HT1080 (cell line): ENCODE results near the gene ATP6V0E2. TPM values are rescaled to one million over a fixed set of nuclear protein-coding genes. Genes with fewer than 3 reads are reported as not detected.

Source experiments
- DNase-seq: peaks from one replicate; pipeline ENCODE4 v3.0.0-alpha.2; 2015; ENCODE audit warnings: low read depth
- total RNA-seq: library from RNA; depleted of rRNA; stranded (reverse); fragments of >200 nt; shearing (Covaris generic); gene quantifications from 2 replicates; pipeline ENCODE4 v1.2.3, GENCODE V29; 2014

ATP6V0E2 gene
- total RNA-seq, 1 experiment from 2014 or later = 60.4 TPM

DNA sequence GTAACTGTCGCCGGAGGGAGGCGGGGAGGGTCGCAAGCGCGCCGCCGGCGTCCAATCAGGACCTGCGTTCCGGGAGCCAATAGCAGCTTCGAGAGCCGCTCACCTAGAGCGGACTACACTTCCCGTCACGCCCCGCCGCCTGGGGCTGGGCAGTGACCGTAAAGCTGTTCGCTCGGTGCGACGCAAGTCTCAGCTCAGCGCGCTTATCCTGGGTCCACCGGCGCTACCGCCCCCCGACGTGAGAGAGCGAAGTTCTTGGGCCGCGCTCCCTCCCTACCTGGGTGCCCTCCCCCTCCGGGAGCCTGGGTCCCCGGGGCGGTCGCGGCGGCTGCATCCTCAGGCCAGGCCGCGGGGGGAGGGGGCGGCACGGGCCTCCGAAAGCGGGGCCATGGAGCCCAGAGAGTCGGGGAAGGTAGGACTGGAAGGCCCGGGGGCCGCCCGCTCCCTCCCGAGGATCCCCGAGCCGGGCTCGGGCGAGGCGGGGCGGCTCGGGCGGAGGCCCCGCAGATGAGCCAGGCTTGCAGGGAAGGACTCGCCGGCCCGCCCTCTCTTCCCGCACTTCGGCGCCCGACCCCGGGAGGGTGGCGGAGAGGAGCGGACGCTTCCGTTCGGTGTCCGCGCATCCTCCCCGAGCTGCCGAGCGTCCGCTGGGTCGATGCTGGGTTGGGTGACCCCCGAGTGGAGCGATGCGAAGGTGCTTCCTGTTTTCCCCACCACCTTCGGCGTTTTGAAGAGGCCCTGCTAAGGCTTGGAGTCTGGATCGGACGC is 35.4 kb upstream of the ATP6V0E2 start, which contains the start of gene ZNF862:
Gene ZNF862 (plus strand): TSS at position 152 of the 768 bp plus-strand sequence. CDS start 237 bp downstream, at position 389.
- DNase-seq = peak; percentile 98

DNA sequence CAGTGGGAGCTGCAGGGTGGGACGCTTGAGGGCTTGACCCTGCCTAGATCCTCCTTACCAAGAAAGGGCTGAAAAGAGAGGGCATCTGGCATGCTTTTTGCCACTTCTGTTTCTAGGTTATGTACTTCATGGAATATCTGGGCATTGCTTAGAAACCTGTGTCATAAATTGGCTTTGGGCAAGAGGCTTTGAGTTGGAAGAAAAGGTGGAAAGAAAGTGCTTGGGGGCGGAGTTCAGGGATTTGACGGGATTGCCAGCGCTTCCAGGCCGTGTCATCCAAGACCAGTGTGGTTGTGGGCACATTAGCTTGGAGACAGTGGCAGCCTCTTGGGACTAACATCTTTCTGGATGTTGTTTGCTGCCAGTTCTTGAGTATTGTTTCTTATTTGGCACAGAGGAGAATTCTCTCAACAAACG is 34.8 kb upstream of the ATP6V0E2 start:
- peak; percentile 28 for DNase-seq

- DNase-seq = no peak
These were observed 33.8 kb upstream of the ATP6V0E2 start for GRCh38 chr7:149839933-149840332.

DNA sequence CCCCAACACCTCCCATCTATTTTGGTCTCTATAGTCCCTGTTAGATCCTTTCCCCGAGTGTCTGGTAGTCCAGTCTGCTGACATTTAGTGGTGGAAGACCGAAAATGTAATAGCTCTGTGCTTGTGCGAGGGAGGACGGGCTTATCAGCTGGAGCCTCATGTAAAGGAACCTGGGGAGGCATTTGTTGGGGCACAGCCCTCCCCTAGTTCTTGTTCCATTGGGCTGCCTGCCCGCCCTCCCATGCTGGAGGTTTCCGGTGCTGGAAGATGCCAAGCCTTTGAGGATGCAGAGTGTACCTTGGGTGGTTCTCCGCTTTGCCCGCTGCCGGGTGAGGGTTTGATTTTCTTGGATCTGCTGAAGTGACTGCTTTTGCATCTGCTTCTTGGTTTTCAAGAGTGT is 30.2 kb upstream of the ATP6V0E2 start:
- DNase-seq = no peak

DNA sequence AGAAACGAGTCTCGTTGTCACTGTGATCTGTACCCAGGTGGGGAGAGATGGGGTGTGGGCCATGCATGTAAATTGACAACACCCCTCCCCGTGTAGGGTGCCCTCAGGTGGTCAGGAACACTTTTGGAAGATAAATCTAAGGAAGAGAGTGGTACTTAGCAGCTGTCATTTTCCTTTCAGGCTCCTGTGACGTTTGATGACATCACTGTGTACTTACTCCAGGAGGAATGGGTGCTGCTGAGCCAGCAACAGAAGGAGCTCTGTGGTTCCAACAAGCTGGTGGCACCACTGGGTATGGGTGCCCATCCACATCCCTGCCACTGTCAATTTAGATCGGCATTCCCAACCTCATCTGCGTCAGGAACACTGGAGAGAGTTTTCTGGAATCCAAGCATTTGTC is 29.3 kb upstream of the ATP6V0E2 start:
- no peak for DNase-seq

DNA sequence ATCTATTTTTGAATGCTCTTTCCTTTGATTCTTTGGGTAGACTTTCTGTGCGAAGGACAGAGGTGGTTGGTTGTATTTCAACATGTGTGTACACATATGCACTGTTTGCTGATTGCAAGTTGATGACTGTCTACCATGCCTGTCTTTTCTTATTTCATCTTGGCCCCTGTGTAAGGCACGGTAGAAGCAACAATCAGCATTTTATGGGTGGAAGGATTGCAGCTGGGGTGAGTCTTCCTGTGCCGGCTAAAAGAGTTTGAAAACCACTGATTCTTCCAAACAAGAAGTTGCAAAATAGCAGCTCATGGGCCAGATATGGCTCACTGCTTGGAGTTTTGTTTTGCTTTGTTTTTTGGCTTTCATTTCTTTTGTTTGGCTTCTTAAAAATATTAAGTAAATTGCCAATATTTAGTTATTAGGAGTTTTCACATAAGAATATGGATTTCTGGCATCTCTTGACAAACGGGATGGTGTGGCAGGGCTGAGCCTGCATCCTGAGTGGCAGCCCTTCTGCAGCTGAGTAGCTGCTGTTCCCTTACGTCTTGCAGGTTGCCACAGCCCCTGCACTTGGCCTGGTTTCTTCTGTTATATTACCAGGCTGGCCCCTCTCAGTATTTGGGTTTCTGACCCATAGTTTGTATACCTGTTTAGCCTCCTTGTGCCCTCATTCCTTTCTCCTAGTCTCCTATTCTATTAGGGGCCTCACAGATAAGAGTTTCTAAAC is 28.4 kb upstream of the ATP6V0E2 start:
- no peak for DNase-seq

GRCh38 chr7:149846021-149846420 is 27.7 kb upstream of the ATP6V0E2 start:
- no peak for DNase-seq

- no peak for DNase-seq
These were observed 27.2 kb upstream of the ATP6V0E2 start for GRCh38 chr7:149846436-149847046.

- DNase-seq = no peak
These were observed 24.6 kb upstream of the ATP6V0E2 start for GRCh38 chr7:149849174-149849573.

DNA sequence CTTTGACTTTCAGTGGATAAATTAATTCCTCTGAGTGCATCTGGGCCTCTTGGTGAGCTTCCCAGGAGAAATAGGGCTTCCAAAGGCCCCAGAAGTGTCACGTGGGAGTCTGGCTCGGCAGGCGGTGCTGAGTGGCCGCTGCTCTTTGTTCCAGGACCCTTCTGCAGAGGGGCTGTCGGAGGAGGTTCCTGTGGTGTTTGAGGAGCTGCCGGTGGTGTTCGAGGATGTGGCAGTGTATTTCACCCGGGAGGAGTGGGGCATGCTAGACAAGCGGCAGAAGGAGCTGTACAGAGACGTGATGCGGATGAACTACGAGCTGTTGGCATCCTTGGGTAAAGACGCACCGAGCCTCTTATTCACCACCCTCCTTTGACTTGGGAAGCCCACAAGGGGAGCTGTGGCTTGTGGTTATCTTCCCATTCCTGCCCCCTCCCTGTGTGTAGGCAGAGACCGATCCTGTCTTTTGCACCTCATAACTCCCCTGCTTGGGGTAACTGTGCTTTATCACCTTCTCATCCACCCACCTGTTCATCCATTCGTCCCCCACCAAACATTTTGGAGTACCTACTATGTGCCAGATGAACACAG is 23.7 kb upstream of the ATP6V0E2 start:
- DNase-seq = no peak

GRCh38 chr7:149850716-149851115 is 23.1 kb upstream of the ATP6V0E2 start:
- DNase-seq = no peak

DNA sequence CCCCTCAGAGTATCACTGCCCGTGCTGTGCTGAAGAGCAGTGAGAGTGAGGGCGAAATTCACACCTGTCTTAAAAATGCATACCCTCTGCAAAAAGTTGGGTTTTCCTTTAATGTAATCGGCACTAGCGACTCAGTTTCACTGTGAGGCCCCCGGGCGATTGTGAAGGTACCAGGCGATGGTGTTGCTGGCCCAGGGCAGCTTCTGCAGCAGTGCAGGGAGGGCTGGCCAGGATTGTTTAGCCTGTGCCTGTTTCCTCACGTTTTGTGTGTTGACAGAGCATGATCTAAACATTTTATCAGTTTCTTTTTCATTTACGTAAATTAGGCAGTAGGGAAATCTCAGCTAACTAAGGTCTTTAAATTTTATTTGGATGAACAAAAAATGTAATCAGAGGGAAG is 22.3 kb upstream of the ATP6V0E2 start:
- no peak for DNase-seq

DNA sequence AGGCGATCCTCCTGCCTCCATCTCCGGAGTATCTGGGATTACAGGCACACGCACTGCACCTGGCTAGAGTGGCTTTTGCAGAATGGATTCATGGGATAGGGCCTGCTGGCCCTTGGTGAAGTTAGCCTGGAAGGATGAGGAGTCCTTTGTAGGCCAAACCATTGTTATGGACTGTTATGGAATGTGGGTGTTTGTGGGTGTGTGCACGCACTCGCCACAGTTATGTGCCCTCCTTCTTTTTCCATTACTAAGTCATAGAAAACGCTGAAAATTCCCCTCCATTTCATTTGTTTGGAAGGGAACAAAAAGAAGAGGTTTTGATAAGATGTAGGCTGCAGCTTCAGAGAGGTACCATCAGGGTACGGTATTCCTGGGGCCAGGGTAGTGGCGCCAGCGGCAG is 20.6 kb upstream of the ATP6V0E2 start:
- no peak for DNase-seq

- peak; percentile 40 for DNase-seq
These were observed 19.0 kb upstream of the ATP6V0E2 start for GRCh38 chr7:149854611-149855360.

DNA sequence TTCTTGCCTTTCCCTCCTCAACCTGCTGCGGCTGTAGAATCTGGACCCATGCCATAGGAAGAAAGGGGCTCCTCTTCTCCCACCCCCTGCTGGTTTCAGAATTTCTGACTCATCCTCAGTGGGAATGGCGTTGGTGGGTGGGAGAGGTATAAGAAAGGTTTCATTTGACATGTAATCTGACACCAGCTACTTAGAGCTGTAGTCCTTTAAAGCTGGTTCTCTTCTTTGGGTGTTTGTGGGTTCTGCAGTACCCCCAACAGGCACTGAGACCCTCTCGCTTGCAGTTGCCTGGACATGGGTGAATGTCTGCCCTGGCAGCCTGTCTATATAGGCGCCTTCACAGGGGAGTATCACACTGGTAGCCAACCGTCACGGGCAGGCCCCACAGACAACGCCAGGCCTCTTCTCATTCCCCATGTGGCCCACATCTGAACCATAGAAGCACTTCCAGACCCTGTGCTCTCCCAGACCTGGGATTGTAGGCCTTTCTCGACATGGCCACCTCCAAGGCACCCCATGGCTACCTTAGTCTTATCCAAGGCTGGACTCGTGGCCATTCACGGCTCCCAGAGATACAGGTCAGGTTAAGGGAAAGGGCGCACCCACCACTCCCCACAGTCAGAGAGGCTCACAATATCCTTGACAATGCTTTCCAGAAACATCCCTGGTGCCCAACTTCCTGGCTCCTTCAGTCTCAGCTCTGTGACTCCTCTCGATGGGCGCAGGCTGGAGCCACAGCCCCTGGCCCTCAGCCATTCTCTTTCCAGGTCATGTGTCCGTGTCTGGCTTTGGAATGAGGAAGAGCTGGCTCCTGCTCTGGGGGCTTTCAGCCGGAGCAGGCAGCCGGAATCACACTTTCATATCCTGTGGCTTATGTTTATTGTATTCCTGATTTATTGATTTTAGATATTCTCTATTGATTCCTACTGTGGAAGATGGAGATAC is 18.1 kb upstream of the ATP6V0E2 start:
- peak; percentile 87 for DNase-seq

GRCh38 chr7:149856583-149856982 is 17.2 kb upstream of the ATP6V0E2 start:
- DNase-seq = no peak

- DNase-seq = no peak
These were observed 14.4 kb upstream of the ATP6V0E2 start for GRCh38 chr7:149859369-149859768.

DNA sequence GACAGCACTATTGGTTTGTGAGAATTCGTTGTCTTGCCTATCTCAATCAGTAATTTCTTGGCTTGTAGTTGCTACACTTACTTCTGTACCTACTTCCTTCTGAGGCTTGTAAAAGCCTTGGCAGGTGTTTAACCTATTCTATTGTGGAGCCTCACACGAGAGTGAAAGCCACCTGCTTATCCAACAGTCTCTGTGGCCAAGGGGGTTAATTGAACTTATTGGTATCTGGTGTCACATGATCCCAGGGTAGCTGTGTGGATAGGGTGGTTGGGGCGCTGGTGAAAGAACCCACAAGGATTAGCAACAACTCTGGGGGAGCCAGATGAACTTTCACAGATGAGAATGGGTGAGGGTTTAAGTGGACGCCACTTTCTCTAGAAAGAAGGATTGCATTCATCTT is 13.9 kb upstream of the ATP6V0E2 start:
- DNase-seq = no peak

DNA sequence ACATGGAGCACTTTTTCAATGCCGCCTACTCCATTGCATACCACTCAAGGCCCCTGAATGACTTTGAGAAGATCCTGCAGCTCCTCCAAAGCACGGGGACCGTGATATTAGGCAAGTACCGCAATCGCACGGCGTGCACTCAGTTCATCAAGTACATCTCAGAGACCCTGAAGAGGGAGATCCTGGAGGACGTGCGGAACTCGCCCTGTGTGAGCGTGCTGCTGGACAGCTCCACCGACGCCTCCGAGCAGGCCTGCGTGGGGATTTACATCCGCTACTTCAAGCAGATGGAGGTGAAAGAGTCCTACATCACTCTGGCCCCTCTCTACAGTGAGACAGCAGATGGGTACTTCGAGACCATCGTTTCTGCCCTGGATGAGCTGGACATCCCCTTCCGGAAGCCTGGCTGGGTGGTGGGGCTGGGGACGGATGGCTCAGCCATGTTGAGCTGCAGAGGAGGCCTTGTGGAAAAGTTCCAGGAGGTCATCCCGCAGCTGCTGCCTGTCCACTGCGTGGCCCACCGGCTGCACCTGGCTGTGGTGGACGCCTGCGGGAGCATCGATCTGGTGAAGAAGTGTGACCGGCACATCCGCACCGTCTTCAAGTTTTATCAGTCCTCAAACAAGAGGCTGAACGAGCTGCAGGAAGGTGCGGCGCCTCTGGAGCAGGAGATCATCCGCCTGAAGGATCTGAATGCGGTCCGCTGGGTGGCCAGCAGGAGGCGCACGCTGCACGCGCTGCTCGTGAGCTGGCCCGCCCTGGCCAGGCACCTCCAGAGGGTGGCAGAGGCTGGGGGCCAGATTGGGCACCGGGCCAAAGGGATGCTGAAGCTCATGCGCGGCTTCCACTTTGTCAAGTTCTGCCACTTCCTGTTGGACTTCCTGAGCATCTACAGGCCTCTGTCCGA is 12.7 kb upstream of the ATP6V0E2 start:
- no peak for DNase-seq
